ENCODE data around the gene EIF5B.
A peak's percentile ranks its signal among the peaks of the same experiment; 100 is the strongest.
"Not testable (repeated sequence)": the region's sequence is repeated elsewhere in the genome, so short reads cannot be mapped to it uniquely, and the experiment has no call there.

Gene EIF5B

GRCh38 chr2:99337113-99338028 is at the start of gene EIF5B:
EIF5B (plus strand) TSS chr2:99337389; CDS start chr2:99337555, 166 bp downstream.
- peak; percentile 98 for DNase-seq (ENCODE audit: low spot score)

GRCh38 chr2:99297994-99298393 is 39.2 kb upstream of the EIF5B start:
- DNase-seq (ENCODE audit: low spot score), result peak; percentile 20

- no peak for DNase-seq (ENCODE audit: low spot score)
Observed at GRCh38 chr2:99299580-99299979, 37.6 kb upstream of the EIF5B start.

GRCh38 chr2:99301097-99301496 is 36.1 kb upstream of the EIF5B start, which contains the start of gene LYG1:
LYG1 (minus strand) TSS chr2:99301197; CDS start chr2:99295670, 5,527 bp downstream.
- DNase-seq (ENCODE audit: low spot score), result not testable (repeated sequence)

- DNase-seq (ENCODE audit: low spot score), result no peak
Observed at GRCh38 chr2:99317161-99317872, 19.9 kb upstream of the EIF5B start.

- not testable (repeated sequence) for DNase-seq (ENCODE audit: low spot score)
Observed at GRCh38 chr2:99317873-99318200, 19.4 kb upstream of the EIF5B start.

GRCh38 chr2:99325384-99325783 is 11.8 kb upstream of the EIF5B start:
- DNase-seq (ENCODE audit: low spot score), result no peak

GRCh38 chr2:99335911-99336803 is 1.0 kb upstream of the EIF5B start, which contains the start of gene TXNDC9:
TXNDC9 (minus strand) TSS chr2:99336333; CDS start chr2:99333210, 3,123 bp downstream.
- peak; percentile 99 for DNase-seq (ENCODE audit: low spot score)

GRCh38 chr2:99336804-99337112 is 431 bp upstream of the EIF5B start:
- no peak for DNase-seq (ENCODE audit: low spot score)

GRCh38 chr2:99338029-99338585 is 918 bp downstream of the EIF5B start:
- no peak for DNase-seq (ENCODE audit: low spot score)

GRCh38 chr2:99340669-99341236 is 3.6 kb downstream of the EIF5B start:
- DNase-seq (ENCODE audit: low spot score), result no peak

GRCh38 chr2:99342536-99342935 is 5.3 kb downstream of the EIF5B start:
- DNase-seq (ENCODE audit: low spot score), result no peak

GRCh38 chr2:99345446-99345845 is 8.3 kb downstream of the EIF5B start:
- DNase-seq (ENCODE audit: low spot score), result not testable (repeated sequence)

GRCh38 chr2:99346218-99346617 is 9.0 kb downstream of the EIF5B start:
- DNase-seq (ENCODE audit: low spot score), result no peak

GRCh38 chr2:99348173-99348572 is 11.0 kb downstream of the EIF5B start:
- DNase-seq (ENCODE audit: low spot score), result no peak

- DNase-seq (ENCODE audit: low spot score), result no peak
Observed at GRCh38 chr2:99350194-99350593, 13.0 kb downstream of the EIF5B start.

GRCh38 chr2:99354070-99354469 is 16.9 kb downstream of the EIF5B start:
- DNase-seq (ENCODE audit: low spot score), result peak; percentile 26

GRCh38 chr2:99354825-99355224 is 17.6 kb downstream of the EIF5B start:
- DNase-seq (ENCODE audit: low spot score), result not testable (repeated sequence)

- no peak for DNase-seq (ENCODE audit: low spot score)
Observed at GRCh38 chr2:99356853-99357252, 19.7 kb downstream of the EIF5B start.

GRCh38 chr2:99365661-99366060 is 28.5 kb downstream of the EIF5B start:
- no peak for DNase-seq (ENCODE audit: low spot score)

- not testable (repeated sequence) for DNase-seq (ENCODE audit: low spot score)
Observed at GRCh38 chr2:99368854-99369253, 31.7 kb downstream of the EIF5B start.

All from AG20443 (cell line).